ENCODE measurements around the gene ADAM15.

The ADAM15 gene

GRCh38 chr1:155053531-155054105, 2.5 kb downstream of the ADAM15 start:
- DNase-seq, result no peak

- DNase-seq, result no peak
Measured at GRCh38 chr1:155057104-155057503, 6.0 kb downstream of the ADAM15 start.

- DNase-seq, result no peak
Measured at GRCh38 chr1:155057788-155058211, 6.7 kb downstream of the ADAM15 start.

- no peak for DNase-seq
Measured at GRCh38 chr1:155060736-155061135, 9.6 kb downstream of the ADAM15 start.

GRCh38 chr1:155061381-155062150, 10.4 kb downstream of the ADAM15 start:
- no peak for DNase-seq

GRCh38 chr1:155062151-155062686, 11.1 kb downstream of the ADAM15 start:
- no peak for DNase-seq

- DNase-seq, result no peak
Measured at GRCh38 chr1:155062702-155063411, 11.7 kb downstream of the ADAM15 start.

- peak; percentile 52 for DNase-seq
Measured at GRCh38 chr1:155063550-155064110, 12.5 kb downstream of the ADAM15 start, which contains the start of gene EFNA4. TSS of gene EFNA4 (plus strand) at chr1:155063740. CDS start at chr1:155063824, 84 bp downstream.

GRCh38 chr1:155064111-155064831, 13.2 kb downstream of the ADAM15 start:
- no peak for DNase-seq

- DNase-seq, result no peak
Measured at GRCh38 chr1:155064832-155065429, 13.8 kb downstream of the ADAM15 start.

GRCh38 chr1:155066777-155067176, 15.7 kb downstream of the ADAM15 start:
- DNase-seq, result no peak

GRCh38 chr1:155068599-155068998, 17.5 kb downstream of the ADAM15 start:
- no peak for DNase-seq

GRCh38 chr1:155069551-155070157, 18.5 kb downstream of the ADAM15 start:
- no peak for DNase-seq

GRCh38 chr1:155070158-155070621, 19.1 kb downstream of the ADAM15 start:
- no peak for DNase-seq

- no peak for DNase-seq
Measured at GRCh38 chr1:155070721-155071569, 19.8 kb downstream of the ADAM15 start.

GRCh38 chr1:155071701-155072100, 20.6 kb downstream of the ADAM15 start:
- no peak for DNase-seq

- DNase-seq, result no peak
Measured at GRCh38 chr1:155072531-155073289, 21.6 kb downstream of the ADAM15 start.

- DNase-seq, result no peak
Measured at GRCh38 chr1:155073377-155074242, 22.5 kb downstream of the ADAM15 start.

- DNase-seq, result no peak
Measured at GRCh38 chr1:155075535-155075934, 24.4 kb downstream of the ADAM15 start.

All from SIG-M5 (cell line).